ENCODE measurements around the gene HS3ST2. TPM values are rescaled to one million over a fixed set of nuclear protein-coding genes. Genes with fewer than 3 reads are reported as not detected.

Gene HS3ST2
- total RNA-seq, 1 donor from 2014 or later: not detected

GRCh38 chr16:22787466-22788192 lies 26.3 kb upstream of the HS3ST2 start:
- intact Hi-C loops (cut with micrococcal nuclease): no loop called here
- H3K27ac Mint-ChIP-seq: no peak overlapping the region
- H3K4me1 Mint-ChIP-seq (ENCODE audit: low read depth): peaks cover 10% of the 10 kb centered on the region
- no peaks in the 10 kb centered on the region for H3K36me3 Mint-ChIP-seq (ENCODE audit: low read depth)
- no peaks in the 10 kb centered on the region for H3K9me3 Mint-ChIP-seq
- H3K27me3 Mint-ChIP-seq (ENCODE audit: low read depth): peaks cover 14% of the 10 kb centered on the region
- no peak for DNase-seq (ENCODE audit: low spot score)
- H3K4me3 Mint-ChIP-seq (ENCODE audit: low read depth): no peak overlapping the region

- Mint-ChIP-seq H3K27ac (no peak overlapping the region), H3K4me3 (ENCODE audit: low read depth) (no peak overlapping the region), H3K4me1 (ENCODE audit: low read depth) (peaks cover 10% of the 10 kb centered on the region), H3K36me3 (ENCODE audit: low read depth) (no peaks in the 10 kb centered on the region), H3K9me3 (no peaks in the 10 kb centered on the region), H3K27me3 (ENCODE audit: low read depth) (peaks cover 12% of the 10 kb centered on the region)
- intact Hi-C loops (cut with micrococcal nuclease): no loop called here
- no peak for DNase-seq (ENCODE audit: low spot score)
These were observed 25.8 kb upstream of the HS3ST2 start for GRCh38 chr16:22788193-22788530.

GRCh38 chr16:22789281-22789945 lies 24.5 kb upstream of the HS3ST2 start:
- H3K27ac Mint-ChIP-seq: no peak overlapping the region
- intact Hi-C loops (cut with micrococcal nuclease): no loop called here
- no peak overlapping the region for H3K4me3 Mint-ChIP-seq (ENCODE audit: low read depth)
- H3K9me3 Mint-ChIP-seq: peaks cover 4% of the 10 kb centered on the region
- peaks cover 7% of the 10 kb centered on the region for H3K27me3 Mint-ChIP-seq (ENCODE audit: low read depth)
- no peak for DNase-seq (ENCODE audit: low spot score)
- peaks cover 8% of the 10 kb centered on the region for H3K4me1 Mint-ChIP-seq (ENCODE audit: low read depth)
- H3K36me3 Mint-ChIP-seq (ENCODE audit: low read depth): no peaks in the 10 kb centered on the region

GRCh38 chr16:22797551-22797950 lies 16.4 kb upstream of the HS3ST2 start:
- Mint-ChIP-seq H3K27ac (no peak overlapping the region), H3K36me3 (ENCODE audit: low read depth) (no peaks in the 10 kb centered on the region), H3K9me3 (peaks cover 4% of the 10 kb centered on the region), H3K4me3 (ENCODE audit: low read depth) (no peak overlapping the region), H3K4me1 (ENCODE audit: low read depth) (no peaks in the 10 kb centered on the region), H3K27me3 (ENCODE audit: low read depth) (peaks cover 13% of the 10 kb centered on the region)
- DNase-seq (ENCODE audit: low spot score): no peak
- intact Hi-C loops (cut with micrococcal nuclease): no loop called here

- intact Hi-C loops (cut with micrococcal nuclease): no loop called here
- H3K9me3 Mint-ChIP-seq: peaks cover 3% of the 10 kb centered on the region
- no peaks in the 10 kb centered on the region for H3K36me3 Mint-ChIP-seq (ENCODE audit: low read depth)
- DNase-seq (ENCODE audit: low spot score): no peak
- no peaks in the 10 kb centered on the region for H3K4me1 Mint-ChIP-seq (ENCODE audit: low read depth)
- H3K27ac Mint-ChIP-seq: no peak overlapping the region
- no peak overlapping the region for H3K4me3 Mint-ChIP-seq (ENCODE audit: low read depth)
- H3K27me3 Mint-ChIP-seq (ENCODE audit: low read depth): peaks cover 17% of the 10 kb centered on the region
These were observed 14.8 kb upstream of the HS3ST2 start for GRCh38 chr16:22799113-22799512.

- Mint-ChIP-seq H3K4me1 (ENCODE audit: low read depth) (no peaks in the 10 kb centered on the region), H3K4me3 (ENCODE audit: low read depth) (no peak overlapping the region), H3K27ac (no peak overlapping the region), H3K9me3 (no peaks in the 10 kb centered on the region), H3K36me3 (ENCODE audit: low read depth) (no peaks in the 10 kb centered on the region), H3K27me3 (ENCODE audit: low read depth) (peaks cover 12% of the 10 kb centered on the region)
- intact Hi-C loops (cut with micrococcal nuclease): no loop called here
- DNase-seq (ENCODE audit: low spot score): no peak
These were observed 9.1 kb upstream of the HS3ST2 start for GRCh38 chr16:22804893-22805292.

GRCh38 chr16:22805326-22805725 lies 8.6 kb upstream of the HS3ST2 start:
- Mint-ChIP-seq H3K36me3 (ENCODE audit: low read depth) (no peaks in the 10 kb centered on the region), H3K4me3 (ENCODE audit: low read depth) (no peak overlapping the region), H3K9me3 (no peaks in the 10 kb centered on the region), H3K27ac (no peak overlapping the region), H3K4me1 (ENCODE audit: low read depth) (no peaks in the 10 kb centered on the region), H3K27me3 (ENCODE audit: low read depth) (peaks cover 14% of the 10 kb centered on the region)
- no peak for DNase-seq (ENCODE audit: low spot score)
- intact Hi-C loops (cut with micrococcal nuclease): no loop called here

GRCh38 chr16:22806811-22807210 lies 7.2 kb upstream of the HS3ST2 start:
- no peaks in the 10 kb centered on the region for H3K4me1 Mint-ChIP-seq (ENCODE audit: low read depth)
- no peaks in the 10 kb centered on the region for H3K9me3 Mint-ChIP-seq
- peaks cover 14% of the 10 kb centered on the region for H3K27me3 Mint-ChIP-seq (ENCODE audit: low read depth)
- no peak overlapping the region for H3K27ac Mint-ChIP-seq
- DNase-seq (ENCODE audit: low spot score): no peak
- no peaks in the 10 kb centered on the region for H3K36me3 Mint-ChIP-seq (ENCODE audit: low read depth)
- intact Hi-C loops (cut with micrococcal nuclease): no loop called here
- H3K4me3 Mint-ChIP-seq (ENCODE audit: low read depth): no peak overlapping the region

GRCh38 chr16:22810226-22810625 lies 3.7 kb upstream of the HS3ST2 start:
- Mint-ChIP-seq H3K4me1 (ENCODE audit: low read depth) (peaks cover 3% of the 10 kb centered on the region), H3K4me3 (ENCODE audit: low read depth) (no peak overlapping the region), H3K27me3 (ENCODE audit: low read depth) (peaks cover 31% of the 10 kb centered on the region), H3K9me3 (no peaks in the 10 kb centered on the region), H3K36me3 (ENCODE audit: low read depth) (no peaks in the 10 kb centered on the region), H3K27ac (no peak overlapping the region)
- intact Hi-C loops (cut with micrococcal nuclease): no loop called here
- DNase-seq (ENCODE audit: low spot score): no peak

- peak; percentile 11 for DNase-seq (ENCODE audit: low spot score)
- Mint-ChIP-seq H3K27me3 (ENCODE audit: low read depth) (peaks cover 36% of the 10 kb centered on the region), H3K4me3 (ENCODE audit: low read depth) (no peak overlapping the region), H3K4me1 (ENCODE audit: low read depth) (peaks cover 3% of the 10 kb centered on the region), H3K36me3 (ENCODE audit: low read depth) (no peaks in the 10 kb centered on the region), H3K9me3 (no peaks in the 10 kb centered on the region), H3K27ac (no peak overlapping the region)
- intact Hi-C loops (cut with micrococcal nuclease): no loop called here
These were observed 577 bp upstream of the HS3ST2 start for GRCh38 chr16:22813223-22813947.

GRCh38 chr16:22814711-22815105 lies 746 bp downstream of the HS3ST2 start:
- DNase-seq (ENCODE audit: low spot score): no peak
- Mint-ChIP-seq H3K27me3 (ENCODE audit: low read depth) (peaks cover 31% of the 10 kb centered on the region), H3K27ac (no peak overlapping the region), H3K4me1 (ENCODE audit: low read depth) (peaks cover 3% of the 10 kb centered on the region), H3K9me3 (no peaks in the 10 kb centered on the region), H3K4me3 (ENCODE audit: low read depth) (no peak overlapping the region), H3K36me3 (ENCODE audit: low read depth) (no peaks in the 10 kb centered on the region)
- intact Hi-C loops (cut with micrococcal nuclease): no loop called here

- Mint-ChIP-seq H3K4me1 (ENCODE audit: low read depth) (peaks cover 3% of the 10 kb centered on the region), H3K4me3 (ENCODE audit: low read depth) (no peak overlapping the region), H3K27ac (no peak overlapping the region), H3K27me3 (ENCODE audit: low read depth) (peaks cover 29% of the 10 kb centered on the region), H3K9me3 (no peaks in the 10 kb centered on the region), H3K36me3 (ENCODE audit: low read depth) (no peaks in the 10 kb centered on the region)
- intact Hi-C loops (cut with micrococcal nuclease): no loop called here
- no peak for DNase-seq (ENCODE audit: low spot score)
These were observed 1.9 kb downstream of the HS3ST2 start for GRCh38 chr16:22815863-22816262.

GRCh38 chr16:22816475-22816874 lies 2.5 kb downstream of the HS3ST2 start:
- Mint-ChIP-seq H3K9me3 (no peaks in the 10 kb centered on the region), H3K4me1 (ENCODE audit: low read depth) (peaks cover 3% of the 10 kb centered on the region), H3K36me3 (ENCODE audit: low read depth) (no peaks in the 10 kb centered on the region), H3K27ac (no peak overlapping the region), H3K4me3 (ENCODE audit: low read depth) (no peak overlapping the region), H3K27me3 (ENCODE audit: low read depth) (peaks cover 29% of the 10 kb centered on the region)
- DNase-seq (ENCODE audit: low spot score): no peak
- intact Hi-C loops (cut with micrococcal nuclease): no loop called here
